Bone marrow (tissue), 2 donors: ENCODE data around the gene DCT.

Experiments
- DNase-seq, 2 donors: peaks; one replicate each; lab custom pipeline; 2025; lab: John Stamatoyannopoulos, UW

Gene DCT

DNA sequence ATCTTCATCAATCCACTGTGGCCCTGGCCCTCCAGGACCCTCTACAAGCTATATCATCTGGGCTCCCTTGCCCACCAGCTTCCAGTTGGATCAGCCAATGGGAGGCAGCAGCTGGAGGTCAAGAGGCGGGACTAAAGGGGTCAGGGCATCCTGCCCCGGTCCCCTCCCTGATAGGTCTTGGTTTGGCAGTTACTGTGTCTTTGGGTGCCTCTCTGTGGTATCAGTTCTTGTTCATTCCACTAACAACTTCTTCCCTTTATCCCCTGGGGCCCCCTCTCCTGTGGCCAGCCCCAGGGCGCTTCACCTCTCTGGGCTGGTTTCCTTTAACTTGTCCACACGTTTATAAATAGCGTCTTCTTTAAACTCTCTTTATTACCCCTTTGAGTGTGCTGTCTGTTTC is 83.6 kb downstream of the DCT start:
- no peak for DNase-seq

DNA sequence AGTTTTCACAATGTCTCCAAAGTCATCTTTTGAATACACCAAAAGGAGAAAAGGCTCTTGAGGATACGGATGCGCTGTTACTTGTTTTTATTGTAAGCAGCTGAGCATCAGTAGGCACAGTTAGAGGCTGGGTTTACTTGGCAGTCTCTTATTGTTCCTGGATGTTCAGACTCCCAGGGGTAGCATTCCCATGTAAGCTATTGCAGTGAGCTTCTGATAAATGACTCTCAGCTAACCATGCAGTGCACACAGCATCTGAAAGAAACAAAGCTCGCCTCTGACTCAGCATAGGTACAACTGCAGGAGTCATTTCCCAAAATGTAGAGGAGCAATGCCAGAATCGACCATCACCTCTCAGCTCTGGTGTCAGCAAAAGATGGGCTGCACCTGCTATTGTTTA is 84.8 kb downstream of the DCT start:
- DNase-seq, result no peak

DNA sequence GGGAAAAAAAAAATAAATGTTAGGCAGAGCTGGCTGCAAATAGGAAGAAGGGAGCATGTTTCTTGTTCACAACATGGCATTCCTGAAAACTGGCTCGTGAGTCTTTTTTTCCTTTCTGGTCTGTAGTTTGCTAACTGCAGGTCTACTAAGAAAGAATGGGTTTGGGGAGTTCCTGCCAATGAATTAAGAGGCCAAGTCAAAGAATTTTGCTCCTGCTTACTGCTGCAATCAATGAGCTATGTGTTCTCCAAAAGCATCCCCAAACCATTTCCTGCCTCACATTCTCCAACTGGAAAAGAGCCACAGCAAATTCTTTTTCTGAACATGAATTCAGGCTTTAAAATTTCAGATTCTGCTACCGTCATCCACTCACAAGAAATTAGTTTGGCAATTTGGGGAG is 88.6 kb downstream of the DCT start:
- no peak for DNase-seq

DNA sequence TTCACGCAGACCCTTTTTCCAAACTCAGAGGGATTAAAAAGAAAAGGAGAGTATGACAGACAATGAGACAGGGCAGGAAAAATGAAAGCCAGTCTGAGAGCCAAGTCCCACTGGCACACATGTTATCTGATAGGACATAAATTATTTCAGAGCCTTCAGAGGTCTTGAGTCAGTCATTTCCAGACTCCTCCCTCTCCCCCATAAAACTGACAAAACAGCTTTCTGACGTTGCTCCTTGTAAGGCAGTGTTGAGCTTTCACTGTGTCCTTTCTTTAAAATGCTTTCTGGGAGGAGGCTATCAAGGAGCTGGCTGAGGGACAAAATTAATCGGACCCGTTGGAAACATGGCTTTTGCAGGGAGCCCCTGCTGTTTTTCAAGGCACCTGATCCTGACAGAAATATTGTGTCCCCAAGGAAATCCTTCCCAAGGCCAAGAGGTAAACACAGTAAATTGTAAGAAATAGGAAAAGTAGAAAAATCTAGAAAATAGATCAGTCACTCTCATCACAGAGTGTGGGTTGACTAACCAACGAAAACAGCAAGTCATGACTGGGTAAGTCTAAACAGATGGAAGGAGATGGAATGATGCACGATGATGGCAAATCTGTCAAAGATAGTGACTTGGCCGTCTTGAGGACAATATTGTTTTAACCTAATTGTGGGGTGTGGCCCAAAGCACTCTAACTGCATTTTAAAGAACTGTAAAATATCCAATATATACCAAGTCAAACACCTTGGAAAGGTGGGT is 89.7 kb downstream of the DCT start:
- DNase-seq, result no peak

DNA sequence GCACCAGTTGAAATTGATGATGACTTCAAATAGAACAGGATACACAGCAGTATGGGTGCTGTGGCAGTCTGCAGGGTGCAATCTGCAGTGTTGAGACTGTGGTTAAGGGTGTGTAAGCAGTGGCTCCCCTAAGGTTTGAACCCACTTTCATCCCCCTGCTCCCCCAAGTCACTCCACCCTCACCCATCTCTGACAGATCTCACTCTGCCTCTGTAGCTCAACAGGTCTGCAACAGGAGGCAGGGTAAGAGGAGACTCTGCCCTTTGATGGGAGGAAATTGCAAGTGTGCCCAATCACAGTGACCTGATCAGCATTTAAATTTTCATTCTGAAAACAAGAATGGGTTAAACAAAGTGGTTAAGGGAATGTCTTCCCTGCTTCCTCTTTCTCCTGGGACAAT is 92.4 kb downstream of the DCT start:
- no peak for DNase-seq
